ENCODE results near the gene TMEM108.

GRCh38 chr3:133081016-133081415, 42.8 kb downstream of the TMEM108 start:
- TF ChIP-seq CTCF (IDR thresholded peaks at IDR 0.05), result no peak
- TF ChIP-seq POLR2A (IDR thresholded peaks at IDR 0.05), result no peak
